GM19463 (cell line): Measurements from ENCODE around the gene CDKN2A.

Source experiments
- ATAC-seq: cut with Tn5 transposase; IDR thresholded peaks from one replicate; pipeline ENCODE4 v1.9.1; 2021; ENCODE audit warnings: mild to moderate bottlenecking, moderate library complexity; ENCODE audit not compliant: unreplicated experiment

CDKN2A gene

DNA sequence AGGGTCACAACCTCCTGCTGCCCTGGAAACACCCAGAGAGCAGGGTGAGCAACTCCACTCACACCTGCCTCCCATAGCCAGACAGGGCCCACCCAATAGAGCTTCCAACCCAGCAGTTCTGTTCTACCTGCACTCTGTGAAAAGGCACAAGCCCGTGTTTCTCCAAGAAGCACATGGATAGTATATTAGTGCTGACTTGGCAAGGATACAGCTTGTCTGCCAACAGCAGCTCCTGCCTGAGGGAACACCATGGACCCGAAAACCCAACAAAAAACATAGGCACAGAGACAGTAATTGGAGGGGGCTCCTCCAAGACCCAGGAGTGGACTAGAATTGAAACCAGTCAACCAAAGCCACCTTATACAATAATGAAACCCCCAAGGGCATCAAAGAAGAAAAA is 48.6 kb downstream of the CDKN2A start:
- no peak for ATAC-seq

DNA sequence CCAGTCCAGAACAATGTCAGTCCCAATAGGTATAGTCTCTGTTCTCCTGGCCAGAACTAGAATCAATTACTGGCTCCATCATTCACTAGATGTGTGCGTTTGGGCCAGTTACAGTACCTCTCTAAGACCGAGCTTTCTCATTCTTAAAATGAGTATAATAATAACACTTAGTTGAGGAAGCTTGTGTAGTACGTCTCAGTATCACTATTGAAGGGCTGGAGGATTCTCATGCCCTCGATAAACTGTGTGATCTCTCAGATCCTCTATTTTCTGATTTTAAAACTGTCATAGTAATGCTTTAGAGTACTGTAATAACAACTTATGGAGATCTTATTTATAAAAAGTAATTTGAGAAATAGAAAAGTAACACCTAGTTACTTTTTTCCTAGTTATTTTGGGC is 50.7 kb downstream of the CDKN2A start:
- ATAC-seq = no peak

DNA sequence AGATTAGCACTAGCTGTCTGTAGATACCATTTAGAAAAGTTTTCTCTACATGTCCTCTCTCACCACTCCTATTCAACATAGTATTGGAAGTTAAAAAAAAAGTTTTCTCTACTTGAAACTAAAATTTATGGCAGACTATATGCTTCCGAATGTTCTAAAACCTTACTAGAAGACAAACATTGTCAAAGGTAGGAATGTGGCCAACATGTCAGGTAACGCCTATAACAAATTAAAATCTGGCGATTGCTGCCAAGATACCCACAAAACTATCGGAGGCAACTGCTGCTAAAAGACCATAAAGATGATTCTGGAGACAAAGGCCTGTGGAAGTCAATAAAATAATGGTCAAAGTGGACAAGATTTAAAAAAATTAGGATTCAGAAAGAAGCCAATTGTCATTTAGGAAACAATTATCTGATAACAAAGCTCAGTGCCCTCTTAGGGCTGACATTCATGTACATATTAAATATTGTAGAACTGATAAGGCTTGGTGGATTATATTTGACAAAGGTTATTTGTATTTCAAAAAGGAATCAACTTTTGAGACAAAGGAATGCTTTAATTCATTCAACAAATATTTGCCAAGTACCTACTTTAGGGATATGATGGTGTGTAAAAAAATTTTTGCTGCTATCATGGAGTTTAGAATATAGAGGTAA is 52.7 kb downstream of the CDKN2A start:
- no peak for ATAC-seq

DNA sequence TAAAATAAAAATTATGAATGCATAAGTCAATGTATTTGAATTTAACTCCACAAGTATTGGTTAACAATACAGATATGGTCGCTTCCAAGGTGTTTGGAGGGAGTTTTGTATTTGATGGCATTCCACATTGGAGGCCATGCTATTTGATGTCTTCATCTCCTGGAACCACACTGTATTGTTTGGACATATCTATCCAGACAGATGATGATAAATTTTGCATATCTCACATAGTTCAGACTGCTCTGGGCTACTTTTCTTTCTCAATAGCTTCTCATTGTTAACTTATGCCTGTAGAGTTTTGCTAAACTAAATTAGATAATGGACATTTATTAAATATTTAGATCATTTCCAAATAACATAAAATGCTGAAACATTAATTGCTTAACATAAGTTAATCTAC is 58.0 kb downstream of the CDKN2A start:
- ATAC-seq = no peak

DNA sequence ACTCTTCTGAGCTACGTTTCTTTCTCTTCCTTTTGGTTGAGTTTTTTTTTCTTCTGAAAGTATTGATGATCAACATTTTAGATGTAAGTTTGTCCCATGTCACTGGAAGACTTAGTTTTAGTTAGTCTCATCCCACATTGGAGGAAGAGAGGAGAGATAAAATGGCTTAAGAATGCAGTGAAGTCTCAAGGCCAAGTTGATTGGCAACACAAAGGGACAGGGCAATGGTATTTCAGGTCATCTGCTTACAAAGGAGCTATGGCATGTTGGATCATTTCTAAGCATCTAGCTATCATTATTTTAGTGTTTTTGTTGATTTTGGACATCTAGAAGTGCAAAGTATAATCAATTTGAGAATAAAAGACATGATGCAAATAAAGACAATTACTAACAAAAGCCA is 58.6 kb downstream of the CDKN2A start:
- ATAC-seq = no peak

DNA sequence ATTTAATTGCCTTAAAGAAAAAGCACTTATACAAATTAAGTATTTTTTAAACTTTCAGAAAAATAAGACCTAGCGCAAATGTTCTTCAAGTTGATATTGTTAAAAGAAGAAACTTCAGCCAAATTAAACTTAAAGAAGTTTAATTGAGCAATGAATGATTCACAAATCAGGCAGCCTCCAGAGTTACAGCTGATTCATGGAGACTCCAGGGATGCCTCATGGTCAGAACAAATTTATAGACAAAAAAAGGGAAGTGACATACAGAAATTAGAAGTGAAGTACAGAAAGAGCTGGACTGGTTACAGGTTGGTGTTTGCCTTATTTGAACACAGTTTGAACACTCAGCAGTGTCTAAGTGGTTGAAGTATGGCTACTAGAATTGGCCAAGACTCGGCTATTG is 60.3 kb downstream of the CDKN2A start:
- no peak for ATAC-seq

DNA sequence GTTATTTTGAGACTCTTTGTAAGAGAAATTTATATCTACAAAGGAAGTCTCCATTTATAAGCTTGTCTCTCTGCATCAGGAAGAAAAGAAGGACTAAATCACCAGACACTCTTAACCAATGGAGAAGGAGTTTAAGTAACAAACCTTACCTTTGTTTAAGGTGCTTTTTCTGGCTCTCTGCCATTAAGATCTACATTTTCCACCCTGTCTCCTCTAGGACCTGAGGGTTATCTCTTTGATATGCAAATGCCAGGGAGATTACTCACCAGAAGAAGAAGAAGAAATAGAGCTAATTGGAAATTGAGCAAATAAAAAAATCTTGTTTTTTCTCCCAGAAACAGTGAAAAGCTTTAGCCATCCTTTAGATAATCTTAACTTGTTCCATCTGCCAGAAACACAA is 60.9 kb downstream of the CDKN2A start:
- no peak for ATAC-seq

DNA sequence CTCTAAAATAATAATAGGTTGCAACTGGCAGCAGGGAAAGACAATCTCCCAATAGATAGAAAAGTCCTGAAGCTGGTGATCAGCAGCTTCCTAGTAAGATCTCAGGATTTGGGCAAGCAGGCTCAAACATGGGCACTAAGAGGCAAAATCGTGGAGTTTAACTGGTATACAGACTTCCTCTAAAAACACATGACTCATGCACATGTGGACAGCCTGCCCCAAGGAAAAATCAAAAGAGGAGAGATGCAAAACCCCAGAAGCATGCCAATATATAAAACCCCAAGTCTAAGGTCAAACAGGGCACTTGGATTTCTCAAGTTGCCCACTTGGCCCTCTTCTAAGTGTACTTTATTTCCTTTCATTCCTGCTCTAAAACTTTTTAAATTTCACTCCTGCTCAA is 62.8 kb downstream of the CDKN2A start:
- ATAC-seq = no peak

DNA sequence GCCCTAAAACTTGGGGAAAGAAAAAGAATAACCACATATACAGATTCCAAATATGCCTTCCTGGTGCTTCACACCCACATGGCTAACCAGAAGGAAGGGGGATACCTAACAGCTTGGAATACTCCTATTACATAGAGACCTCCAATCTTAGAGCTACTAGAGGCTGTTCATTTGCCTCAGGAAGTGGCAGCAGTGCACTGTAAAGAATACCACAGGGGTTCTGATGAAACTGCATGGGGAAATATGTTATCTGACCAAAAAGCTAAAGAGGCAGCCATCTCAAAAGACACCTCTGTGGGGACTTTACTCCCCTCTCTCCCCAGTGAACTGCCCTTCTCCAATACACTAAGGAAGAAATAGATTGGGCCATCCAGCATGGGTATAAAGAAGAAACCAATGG is 66.4 kb downstream of the CDKN2A start:
- ATAC-seq = no peak

DNA sequence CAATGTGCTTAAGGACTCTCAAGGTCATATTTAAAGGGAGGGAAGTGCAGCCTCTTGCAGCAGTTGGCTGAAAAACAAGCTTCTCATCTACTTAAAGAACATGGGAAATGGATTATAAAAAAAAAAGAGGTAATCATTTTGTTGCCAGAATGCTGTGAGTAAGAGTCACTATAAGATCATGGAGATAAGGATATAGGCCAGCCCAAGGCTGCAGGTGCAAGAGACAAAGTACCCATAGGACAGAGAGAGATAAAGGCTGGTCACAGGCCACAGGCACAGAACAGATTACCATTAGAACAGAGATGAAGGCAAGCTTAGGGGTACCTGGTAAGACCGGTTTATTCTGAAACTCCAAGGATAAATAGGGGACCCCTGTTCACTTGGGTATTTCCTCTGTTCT is 70.5 kb downstream of the CDKN2A start:
- ATAC-seq = no peak

DNA sequence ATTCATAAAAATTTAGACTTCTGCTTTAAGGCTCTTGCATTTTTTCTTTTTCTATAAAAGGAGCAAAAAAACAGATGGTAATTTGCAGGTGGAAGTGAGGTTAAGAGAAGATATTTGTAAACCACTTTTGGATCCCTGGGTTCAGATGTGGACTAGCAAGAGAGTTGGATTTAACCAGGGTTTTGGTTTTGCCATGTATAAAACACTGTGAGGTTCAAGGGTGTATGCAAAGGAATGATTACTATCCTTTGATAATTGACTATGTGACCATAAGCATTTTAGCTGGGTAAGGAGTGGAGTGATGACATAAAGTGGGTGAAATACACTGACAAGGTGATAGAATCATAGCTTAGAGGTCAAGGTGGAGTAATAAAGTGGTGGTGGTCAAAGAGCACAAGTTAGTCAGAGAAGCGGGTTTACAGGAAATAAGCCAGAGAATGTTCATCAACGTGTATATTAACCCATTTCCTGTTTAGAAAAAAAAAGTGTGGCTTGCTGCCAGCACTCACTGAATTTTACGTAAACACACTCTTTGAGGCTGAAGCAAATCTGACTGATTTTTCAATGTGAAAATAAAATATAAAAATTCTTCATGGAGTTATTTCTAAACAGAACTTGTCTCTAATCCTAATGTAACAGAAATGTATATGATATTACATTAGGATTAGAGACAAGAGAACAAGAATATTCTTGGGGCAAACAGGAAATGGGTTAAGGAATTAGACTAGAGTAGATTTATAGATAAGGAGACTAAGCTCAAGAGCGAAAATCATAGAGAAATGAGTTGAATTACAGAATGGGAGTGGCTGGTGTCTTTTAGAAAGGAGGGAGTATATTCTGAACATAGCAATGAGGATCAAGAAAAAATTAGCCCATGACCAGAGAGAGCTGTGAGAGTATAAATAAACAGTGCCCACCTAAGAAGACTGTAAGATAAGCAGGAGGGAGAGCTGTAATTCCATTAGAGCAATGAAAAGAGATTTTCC is 74.5 kb downstream of the CDKN2A start:
- ATAC-seq = peak; percentile 80
